Right atrium auricular region (tissue), 2 donors: ENCODE results near the gene LMF1. TPM values are rescaled to one million over a fixed set of nuclear protein-coding genes. Genes with fewer than 3 reads are reported as not detected.
A peak's percentile ranks its signal among the peaks of the same experiment; 100 is the strongest.

Experiments used
- DNase-seq: peaks from one replicate; pipeline ENCODE4 v3.0.0-alpha.2; 2019; ENCODE audit warnings: low spot score
- H3K27ac ChIP-seq, 2 donors: fragments of 200-600 bp; sonication (generic); 1 replicate in 1 of 2; 2 replicates in 1 of 2; pipeline ENCODE4 v1.5.1; 2016 to 2019
- H3K27me3 ChIP-seq, 2 donors: fragments of 200-600 bp; sonication (generic); one replicate each; pipeline versions ENCODE4 v1.5.1 to v1.6.0; 2017 to 2019
- H3K36me3 ChIP-seq: fragments of 200-600 bp; sonication (generic); one replicate; pipeline ENCODE4 v1.5.1; 2016
- H3K4me1 ChIP-seq, 2 donors: fragments of 200-600 bp; sonication (generic); one replicate each; pipeline versions ENCODE4 v1.5.1 to v1.6.0; 2017 to 2019
- H3K4me3 ChIP-seq, 2 donors: fragments of 200-600 bp; sonication (generic); 1 replicate in 1 of 2; 2 replicates in 1 of 2; pipeline ENCODE4 v1.5.1; 2017 to 2019; ENCODE audit warnings: mild to moderate bottlenecking in 1 of 2, moderate library complexity in 1 of 2
- H3K9me3 ChIP-seq, 2 donors: fragments of 200-600 bp; sonication (generic); one replicate each; pipeline ENCODE4 v1.5.1; 2019
- total RNA-seq, 2 donors: library from RNA; depleted of rRNA; stranded (reverse); fragments of >200 nt; gene quantifications; one replicate each; pipeline ENCODE4 v1.1.0, GENCODE V29; 2016
- TF ChIP-seq, protein P1 (sequence below), 2 donors: fragments of 200-600 bp; sonication (generic); IDR thresholded peaks; one replicate each; pipeline ENCODE4 v1.5.1; 2019; ENCODE audit warnings: antibody characterized with exemption in 2 of 2

Gene LMF1
- total RNA-seq, 2 donors from 2014 or later = 11.9 to 14.1 TPM

DNA sequence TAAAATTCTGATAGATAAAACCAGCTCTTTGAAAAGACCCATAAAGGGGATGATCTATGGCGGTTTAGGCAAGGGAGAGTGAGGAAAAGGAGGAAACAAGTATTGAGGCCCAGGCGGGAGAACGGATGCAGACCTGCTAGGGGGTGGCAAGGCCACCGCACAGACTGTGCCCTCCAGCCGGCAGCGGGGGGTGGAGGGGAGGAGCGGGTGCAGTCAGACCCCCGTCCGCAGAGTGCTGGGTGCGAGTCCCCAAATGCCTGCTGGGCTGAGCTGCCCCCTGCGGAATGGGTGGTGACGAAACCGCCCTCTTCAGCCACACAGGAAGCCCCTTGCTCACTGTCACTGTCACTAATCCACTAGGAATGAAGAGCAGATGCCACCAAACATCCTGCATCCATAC, 46.0 kb downstream of the LMF1 start:
- Histone ChIP-seq H3K27ac (no peak overlapping the region), H3K4me3 (no peak overlapping the region), H3K27me3 (no peaks in the 10 kb centered on the region), H3K9me3 (no peaks in the 10 kb centered on the region), H3K4me1 (peaks cover 0 to 14% of the 10 kb centered on the region in 2 donors), H3K36me3 (peaks cover 7% of the 10 kb centered on the region)
- TF ChIP-seq, protein P1, sequence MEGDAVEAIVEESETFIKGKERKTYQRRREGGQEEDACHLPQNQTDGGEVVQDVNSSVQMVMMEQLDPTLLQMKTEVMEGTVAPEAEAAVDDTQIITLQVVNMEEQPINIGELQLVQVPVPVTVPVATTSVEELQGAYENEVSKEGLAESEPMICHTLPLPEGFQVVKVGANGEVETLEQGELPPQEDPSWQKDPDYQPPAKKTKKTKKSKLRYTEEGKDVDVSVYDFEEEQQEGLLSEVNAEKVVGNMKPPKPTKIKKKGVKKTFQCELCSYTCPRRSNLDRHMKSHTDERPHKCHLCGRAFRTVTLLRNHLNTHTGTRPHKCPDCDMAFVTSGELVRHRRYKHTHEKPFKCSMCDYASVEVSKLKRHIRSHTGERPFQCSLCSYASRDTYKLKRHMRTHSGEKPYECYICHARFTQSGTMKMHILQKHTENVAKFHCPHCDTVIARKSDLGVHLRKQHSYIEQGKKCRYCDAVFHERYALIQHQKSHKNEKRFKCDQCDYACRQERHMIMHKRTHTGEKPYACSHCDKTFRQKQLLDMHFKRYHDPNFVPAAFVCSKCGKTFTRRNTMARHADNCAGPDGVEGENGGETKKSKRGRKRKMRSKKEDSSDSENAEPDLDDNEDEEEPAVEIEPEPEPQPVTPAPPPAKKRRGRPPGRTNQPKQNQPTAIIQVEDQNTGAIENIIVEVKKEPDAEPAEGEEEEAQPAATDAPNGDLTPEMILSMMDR (IDR thresholded peaks at IDR 0.05) = no peak
- no peak for DNase-seq

DNA sequence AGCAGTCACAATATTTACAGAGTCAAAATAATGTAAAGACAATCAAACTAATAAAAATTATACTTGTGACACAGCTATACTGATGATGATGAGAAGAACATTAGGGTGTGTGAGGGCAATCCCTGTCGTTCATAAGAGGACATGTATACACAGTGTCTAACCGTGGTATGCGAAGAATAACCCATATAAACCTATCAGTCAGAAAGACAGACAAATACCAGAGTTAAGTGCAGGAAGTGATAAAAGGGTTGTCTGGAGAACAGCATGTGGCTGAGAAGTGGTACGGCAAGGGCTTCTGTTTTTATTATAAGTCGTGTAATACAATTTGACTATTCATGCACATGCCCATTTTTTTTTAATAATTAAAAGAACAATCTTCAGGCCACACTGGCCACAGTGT, 46.7 kb downstream of the LMF1 start:
- Histone ChIP-seq H3K4me1 (peaks cover 0 to 15% of the 10 kb centered on the region in 2 donors), H3K27me3 (no peaks in the 10 kb centered on the region), H3K36me3 (no peaks in the 10 kb centered on the region), H3K27ac (no peak overlapping the region), H3K4me3 (no peak overlapping the region), H3K9me3 (no peaks in the 10 kb centered on the region)
- TF ChIP-seq, protein P1 (IDR thresholded peaks at IDR 0.05) = no peak
- no peak for DNase-seq

DNA sequence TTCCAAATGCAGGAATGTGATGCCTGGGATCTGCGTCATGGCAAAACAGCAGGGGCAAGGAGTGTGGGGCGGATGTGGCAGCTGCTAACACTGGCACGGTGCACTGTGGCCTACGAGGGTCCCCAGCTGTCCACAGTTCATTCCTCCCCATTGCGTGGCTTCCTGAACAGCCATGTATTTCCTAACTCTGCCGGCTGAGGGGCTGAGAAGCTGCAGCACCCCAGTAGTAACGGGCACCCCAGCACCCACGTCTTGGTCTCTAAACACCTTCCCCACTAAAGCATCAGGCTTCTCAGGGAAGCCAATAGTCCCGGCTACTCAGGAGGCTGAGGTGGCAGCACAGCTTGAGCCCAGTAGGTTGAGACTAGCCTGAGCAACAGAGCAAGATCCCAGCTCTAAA, 47.6 kb downstream of the LMF1 start:
- no peak overlapping the region for H3K4me3 ChIP-seq
- H3K27ac ChIP-seq = no peak overlapping the region
- H3K36me3 ChIP-seq = no peaks in the 10 kb centered on the region
- H3K4me1 ChIP-seq = peaks cover 0 to 15% of the 10 kb centered on the region in 2 donors
- no peak for DNase-seq
- TF ChIP-seq, protein P1 (IDR thresholded peaks at IDR 0.05) = no peak
- H3K9me3 ChIP-seq = no peaks in the 10 kb centered on the region
- H3K27me3 ChIP-seq = no peaks in the 10 kb centered on the region

DNA sequence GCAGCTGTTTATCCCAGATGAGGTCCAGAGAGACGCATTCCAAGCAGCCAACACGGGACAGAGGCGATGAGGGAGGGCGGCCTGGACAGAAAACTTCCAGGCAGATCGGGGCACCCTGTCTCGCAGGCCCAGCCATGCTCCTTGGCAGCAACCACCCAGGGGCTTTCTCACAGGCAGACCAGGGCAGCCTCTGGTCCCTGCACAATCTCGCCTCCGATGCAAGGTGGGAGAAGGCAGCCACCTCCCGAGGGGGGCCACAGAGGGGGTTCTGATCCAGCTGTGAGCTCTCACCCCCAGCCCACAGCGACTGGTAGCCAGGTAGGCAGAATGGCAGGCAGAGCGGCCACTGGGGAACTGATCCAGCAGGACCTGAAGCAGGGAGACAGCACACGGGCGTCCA, 48.7 kb downstream of the LMF1 start:
- H3K27me3 ChIP-seq = no peaks in the 10 kb centered on the region
- H3K36me3 ChIP-seq = no peaks in the 10 kb centered on the region
- no peak overlapping the region for H3K4me3 ChIP-seq
- no peak for DNase-seq
- TF ChIP-seq, protein P1 (IDR thresholded peaks at IDR 0.05) = no peak
- H3K27ac ChIP-seq = no peak overlapping the region
- H3K4me1 ChIP-seq = peaks cover 0 to 15% of the 10 kb centered on the region in 2 donors
- no peaks in the 10 kb centered on the region for H3K9me3 ChIP-seq

DNA sequence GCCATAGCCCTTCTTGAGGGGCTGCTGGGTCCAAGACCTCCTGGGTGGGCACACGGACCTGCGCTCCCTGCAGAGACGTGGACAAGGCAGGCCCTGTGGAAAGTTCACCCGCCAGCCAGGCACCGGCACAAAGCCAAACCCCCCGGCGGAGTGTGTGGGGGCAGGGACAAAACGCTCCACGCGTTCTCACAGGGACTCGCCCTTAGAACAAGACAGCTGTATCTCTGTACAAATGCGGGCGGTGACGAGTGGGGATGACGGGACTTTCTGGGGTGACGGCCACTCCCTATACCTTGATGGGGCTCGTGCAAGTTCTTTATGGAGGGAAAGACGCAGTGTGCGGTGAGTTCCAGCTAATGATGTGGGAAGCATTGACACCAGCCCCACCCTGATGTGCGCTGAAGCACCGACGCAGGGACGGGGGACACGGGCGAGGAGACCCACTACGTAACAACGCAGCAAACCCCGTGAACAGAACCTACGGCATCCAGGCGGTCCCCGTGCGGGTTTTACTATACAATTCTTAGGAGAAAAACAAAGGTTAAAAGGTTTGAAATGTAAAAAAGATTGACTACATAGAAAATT, 49.4 kb downstream of the LMF1 start:
- H3K36me3 ChIP-seq = no peaks in the 10 kb centered on the region

More for the DNA sequence above, 49.4 kb downstream of the LMF1 start:
- Histone ChIP-seq H3K4me3 (no peak overlapping the region), H3K4me1 (peaks cover 0 to 15% of the 10 kb centered on the region in 2 donors), H3K9me3 (no peaks in the 10 kb centered on the region), H3K27ac (peak overlapping the region in 1 of 2 donors; percentile 71), H3K27me3 (no peaks in the 10 kb centered on the region)
- TF ChIP-seq, protein P1 (IDR thresholded peaks at IDR 0.05) = no peak
- DNase-seq = no peak
